Ectodermal cell (in vitro differentiated cells): Measurements from ENCODE around the gene USP48.

Experiments used
- H3K27ac ChIP-seq: 2 replicates; pipeline ENCODE4 v1.7.0; 2013; ENCODE audit warnings: mild to moderate bottlenecking, low read depth, low read length; ENCODE audit not compliant: insufficient read depth, poor library complexity, severe bottlenecking
- H3K27me3 ChIP-seq: 2 replicates; pipeline ENCODE4 v1.7.0; 2013; ENCODE audit warnings: mild to moderate bottlenecking, low read length; ENCODE audit not compliant: insufficient read depth, control insufficient read depth, poor library complexity, severe bottlenecking
- H3K36me3 ChIP-seq: one replicate; pipeline ENCODE4 v1.7.0; 2013; ENCODE audit warnings: low read length; ENCODE audit not compliant: control insufficient read depth, insufficient read depth
- H3K4me1 ChIP-seq: one replicate; pipeline ENCODE4 v1.7.0; 2013; ENCODE audit warnings: low read length; ENCODE audit not compliant: control insufficient read depth, insufficient read depth
- H3K4me3 ChIP-seq: 2 replicates; pipeline ENCODE4 v1.7.0; 2013; ENCODE audit warnings: low read depth, low read length, control low read depth; ENCODE audit not compliant: insufficient read depth
- H3K9me3 ChIP-seq: 2 replicates; pipeline ENCODE4 v1.7.0; 2013; ENCODE audit warnings: mild to moderate bottlenecking, low read length, moderate library complexity; ENCODE audit not compliant: control insufficient read depth
- WGBS, 2 experiments: methylation state at CpG; one replicate each; pipeline ENCODE4 v1.1.7; 2013; ENCODE audit warnings: missing lambda C conversion rate in 2 of 2; 5-methylcytosine and 5-hydroxymethylcytosine counted together

USP48 gene

DNA sequence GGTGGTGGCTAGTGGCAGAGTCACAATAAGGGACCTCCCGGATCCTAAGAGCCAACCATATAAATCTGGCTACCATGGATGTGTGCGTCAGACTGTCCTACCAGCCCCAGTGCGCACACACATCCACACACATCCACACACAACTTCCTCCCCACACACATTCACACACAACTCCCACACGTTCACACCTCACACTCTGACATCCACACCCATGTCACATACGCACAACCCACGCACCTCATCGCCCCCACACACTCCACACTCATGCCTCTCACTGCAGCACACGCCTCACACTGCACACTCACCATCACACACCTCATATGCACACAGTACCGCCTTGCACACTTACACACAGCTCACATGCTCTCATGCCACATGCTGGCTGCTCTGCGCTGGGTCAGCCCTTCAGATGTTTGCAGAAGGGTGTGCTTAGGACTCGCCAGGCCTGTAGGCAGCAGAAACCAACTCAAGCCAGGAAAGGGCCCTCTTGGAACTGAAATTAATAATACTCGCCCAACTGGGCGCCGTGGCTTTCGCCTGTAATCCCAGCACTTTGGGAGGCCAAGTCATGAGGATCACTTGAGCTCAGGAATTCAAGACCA, 32.1 kb upstream of the USP48 start:
- no peak overlapping the region for H3K27ac ChIP-seq
- 95% methylated on average over 15 of the region's 15 CpGs for WGBS, 2 experiments
- no peaks in the 10 kb centered on the region for H3K9me3 ChIP-seq
- no peaks in the 10 kb centered on the region for H3K36me3 ChIP-seq
- H3K4me3 ChIP-seq: no peak overlapping the region
- H3K4me1 ChIP-seq: peaks cover 5% of the 10 kb centered on the region
- peaks cover 9% of the 10 kb centered on the region for H3K27me3 ChIP-seq

DNA sequence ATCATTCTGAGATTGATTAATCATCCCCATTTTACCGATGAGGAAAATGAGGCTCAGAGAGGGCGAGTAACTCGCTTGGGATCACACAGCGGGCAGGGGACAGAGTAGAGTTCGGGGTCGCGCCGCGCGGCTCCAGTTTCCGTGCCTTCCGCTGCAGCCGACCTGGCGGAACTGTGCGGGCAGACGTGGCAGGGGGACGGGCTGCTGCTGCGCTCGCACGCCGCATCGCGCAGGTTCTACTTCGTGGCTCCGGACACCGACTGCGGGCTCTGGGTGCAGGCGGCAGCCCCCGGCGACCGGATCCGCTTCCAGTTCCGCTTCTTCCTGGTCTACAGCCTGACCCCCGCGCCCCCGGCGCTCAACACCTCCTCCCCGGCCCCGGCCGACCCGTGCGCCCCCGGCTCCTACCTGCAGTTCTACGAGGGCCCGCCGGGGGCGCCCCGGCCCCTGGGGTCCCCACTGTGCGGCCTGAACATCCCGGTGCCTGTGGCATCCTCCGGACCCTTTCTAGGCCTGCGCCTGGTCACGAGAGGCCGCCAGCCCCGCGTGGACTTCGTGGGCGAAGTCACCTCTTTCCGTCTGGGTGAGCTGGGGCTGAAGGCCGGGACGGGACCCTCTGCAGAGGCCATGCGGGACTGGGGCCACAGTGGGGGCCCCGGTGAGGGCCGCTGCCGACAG, 31.4 kb upstream of the USP48 start:
- H3K9me3 ChIP-seq: no peaks in the 10 kb centered on the region
- no peaks in the 10 kb centered on the region for H3K36me3 ChIP-seq
- H3K27me3 ChIP-seq: peaks cover 9% of the 10 kb centered on the region
- WGBS, 2 experiments: 14% methylated on average over 65 of the region's 65 CpGs
- no peak overlapping the region for H3K27ac ChIP-seq
- H3K4me3 ChIP-seq: peak overlapping the region; percentile 49
- H3K4me1 ChIP-seq: peaks cover 5% of the 10 kb centered on the region

DNA sequence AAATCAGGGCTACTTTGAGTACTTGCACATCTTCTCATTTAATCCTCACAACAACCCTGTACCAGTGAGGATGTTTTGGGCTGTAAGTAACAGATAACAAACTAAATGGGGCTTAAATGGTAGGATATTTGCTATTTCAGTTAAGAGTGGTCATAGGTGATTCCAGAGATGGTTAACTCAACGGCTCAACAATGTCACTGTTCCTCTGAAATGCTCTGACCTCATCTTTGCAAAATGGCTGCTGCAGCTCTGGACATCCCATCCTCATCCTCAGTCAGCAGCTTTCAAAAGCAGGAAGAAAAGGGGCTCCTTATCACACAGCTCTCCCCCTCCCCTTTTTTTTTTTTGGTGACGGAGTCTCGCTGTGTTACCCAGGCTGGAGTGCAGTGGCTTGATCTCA, 30.6 kb upstream of the USP48 start:
- Histone ChIP-seq H3K4me3 (no peak overlapping the region), H3K9me3 (no peaks in the 10 kb centered on the region)
- WGBS, 2 experiments: 94 to 98% methylated on average over 3 of the region's 3 CpGs

DNA sequence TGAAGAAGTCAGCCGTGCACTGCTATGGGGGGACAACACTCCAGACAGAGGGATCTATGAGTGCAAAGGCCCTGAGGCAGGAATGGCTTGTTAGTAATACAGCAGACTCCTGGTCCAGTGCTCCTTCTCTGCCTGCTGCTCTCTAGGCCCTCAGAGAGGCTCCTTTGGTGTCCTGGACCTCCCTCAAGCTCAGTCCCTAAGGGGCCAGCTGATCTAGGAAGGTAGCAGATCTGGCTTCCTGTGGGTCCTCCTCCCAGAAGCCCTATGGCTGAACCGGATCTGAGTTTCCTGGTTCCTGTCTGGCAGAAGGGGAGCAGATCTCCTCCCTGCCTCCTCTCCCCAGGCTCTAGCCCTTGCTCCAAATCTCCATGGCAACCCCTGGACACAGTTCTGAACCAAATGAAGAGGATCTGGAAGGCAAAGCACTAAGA, 28.9 kb upstream of the USP48 start, which contains the start of gene LDLRAD2:
Gene LDLRAD2 (plus strand): TSS at position 391 of the 431 bp plus-strand sequence. CDS start 187 bp downstream, outside the sequence.
- Histone ChIP-seq H3K27ac (no peak within 1 kb of the TSS), H3K36me3 (no peaks in the 10 kb centered on the region), H3K9me3 (no peaks in the 10 kb centered on the region), H3K4me3 (no peak within 1 kb of the TSS), H3K27me3 (peaks cover 9% of the 10 kb centered on the region), H3K4me1 (peaks cover 5% of the 10 kb centered on the region)
- 80 to 85% methylated on average over 2 of the region's 2 CpGs for WGBS, 2 experiments

More for the DNA sequence above, 30.6 kb upstream of the USP48 start:
- no peaks in the 10 kb centered on the region for H3K36me3 ChIP-seq
- H3K4me1 ChIP-seq: peaks cover 5% of the 10 kb centered on the region
- peaks cover 9% of the 10 kb centered on the region for H3K27me3 ChIP-seq
- no peak overlapping the region for H3K27ac ChIP-seq

DNA sequence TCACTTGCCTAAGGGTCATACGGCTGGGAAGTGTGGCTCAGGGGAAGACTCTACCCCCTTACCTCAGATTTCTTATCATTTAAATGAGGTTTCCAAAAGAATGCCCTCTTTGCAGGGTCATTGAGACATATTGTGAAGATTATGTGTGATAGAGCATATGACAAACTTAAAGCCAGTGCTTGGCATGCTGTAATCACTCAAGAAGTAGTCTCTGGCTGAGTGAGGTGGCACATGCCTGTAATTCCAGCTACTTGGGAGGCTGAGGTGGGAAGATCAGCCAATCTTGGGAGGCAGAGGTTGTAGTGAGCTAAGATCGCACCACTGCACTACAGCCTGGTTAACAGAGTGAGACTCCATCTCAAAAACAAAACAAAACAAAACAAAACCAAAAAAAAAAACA, 21.6 kb upstream of the USP48 start:
- no peaks in the 10 kb centered on the region for H3K27me3 ChIP-seq
- H3K27ac ChIP-seq: no peak overlapping the region
- no peaks in the 10 kb centered on the region for H3K4me1 ChIP-seq
- no peaks in the 10 kb centered on the region for H3K36me3 ChIP-seq
- 73 to 87% methylated on average over 2 of the region's 2 CpGs for WGBS, 2 experiments
- no peaks in the 10 kb centered on the region for H3K9me3 ChIP-seq
- H3K4me3 ChIP-seq: no peak overlapping the region

DNA sequence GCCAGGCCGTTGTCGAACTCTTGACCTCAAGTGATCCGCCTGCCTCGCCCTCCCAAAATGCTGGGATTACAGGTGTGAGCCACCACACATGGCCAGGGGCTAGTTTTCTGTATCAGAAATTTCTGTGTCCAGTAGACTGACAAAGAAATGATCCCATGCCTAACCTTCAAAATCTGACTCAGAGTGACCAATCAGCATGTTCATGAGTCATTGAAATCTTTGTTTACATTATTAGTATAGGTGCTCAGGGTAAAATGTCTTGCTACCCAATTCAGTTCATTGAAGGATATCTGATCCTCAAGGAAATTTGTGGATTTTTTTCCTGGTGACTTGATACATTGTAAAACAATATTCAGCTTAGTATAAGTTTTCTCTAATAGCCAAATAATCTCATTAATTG, 18.2 kb upstream of the USP48 start:
- no peaks in the 10 kb centered on the region for H3K27me3 ChIP-seq
- 91 to 96% methylated on average over 4 of the region's 4 CpGs for WGBS, 2 experiments
- no peaks in the 10 kb centered on the region for H3K9me3 ChIP-seq
- no peak overlapping the region for H3K27ac ChIP-seq
- no peaks in the 10 kb centered on the region for H3K36me3 ChIP-seq
- no peak overlapping the region for H3K4me3 ChIP-seq
- H3K4me1 ChIP-seq: no peaks in the 10 kb centered on the region

DNA sequence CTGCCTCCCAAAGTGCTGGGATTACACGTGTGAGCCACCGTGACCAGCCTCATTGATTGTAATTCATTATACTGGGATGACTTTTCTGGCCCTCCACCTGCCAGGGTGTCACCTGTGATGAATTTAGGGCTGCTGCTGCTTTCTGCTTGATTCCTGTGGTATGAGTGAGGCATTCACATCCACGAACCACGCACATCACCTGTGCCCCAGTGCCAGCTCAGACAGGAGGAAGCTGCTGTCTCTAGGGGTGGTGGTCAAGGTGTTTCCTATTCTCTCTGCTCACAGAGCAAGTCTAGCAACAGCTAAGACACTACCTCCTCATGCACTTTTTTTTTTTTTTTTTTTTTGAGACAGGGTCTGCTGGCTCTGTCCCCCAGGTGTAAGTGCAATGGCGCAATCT, 16.8 kb upstream of the USP48 start:
- 87 to 95% methylated on average over 5 of the region's 5 CpGs for WGBS, 2 experiments

DNA sequence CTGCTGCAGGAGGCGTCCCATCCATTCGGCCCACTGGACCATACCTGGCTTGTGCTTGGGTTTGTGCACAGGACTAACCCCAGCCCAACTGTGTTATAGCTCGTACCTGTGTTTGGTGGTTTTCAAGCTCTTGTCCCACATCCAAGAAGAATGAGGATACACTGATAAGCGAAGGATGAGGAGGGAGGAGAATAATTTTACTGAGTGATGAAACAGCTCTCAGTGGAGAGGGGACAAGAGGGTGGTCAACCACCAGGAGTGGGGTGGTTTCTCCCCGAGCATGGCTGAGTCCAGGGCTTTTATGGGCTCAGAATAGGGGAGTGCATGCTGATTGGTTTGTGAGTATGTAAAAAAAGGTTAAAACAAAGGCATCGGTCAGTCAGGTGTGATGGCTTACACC, 12.1 kb upstream of the USP48 start:
- H3K4me1 ChIP-seq: no peaks in the 10 kb centered on the region
- no peaks in the 10 kb centered on the region for H3K9me3 ChIP-seq
- no peaks in the 10 kb centered on the region for H3K27me3 ChIP-seq
- WGBS, 2 experiments: 90 to 95% methylated on average over 6 of the region's 6 CpGs
- no peaks in the 10 kb centered on the region for H3K36me3 ChIP-seq
- H3K27ac ChIP-seq: no peak overlapping the region
- no peak overlapping the region for H3K4me3 ChIP-seq

More for the DNA sequence above, 16.8 kb upstream of the USP48 start:
- no peaks in the 10 kb centered on the region for H3K4me1 ChIP-seq
- H3K27ac ChIP-seq: no peak overlapping the region
- H3K27me3 ChIP-seq: no peaks in the 10 kb centered on the region
- no peak overlapping the region for H3K4me3 ChIP-seq
- H3K36me3 ChIP-seq: no peaks in the 10 kb centered on the region
- H3K9me3 ChIP-seq: no peaks in the 10 kb centered on the region

DNA sequence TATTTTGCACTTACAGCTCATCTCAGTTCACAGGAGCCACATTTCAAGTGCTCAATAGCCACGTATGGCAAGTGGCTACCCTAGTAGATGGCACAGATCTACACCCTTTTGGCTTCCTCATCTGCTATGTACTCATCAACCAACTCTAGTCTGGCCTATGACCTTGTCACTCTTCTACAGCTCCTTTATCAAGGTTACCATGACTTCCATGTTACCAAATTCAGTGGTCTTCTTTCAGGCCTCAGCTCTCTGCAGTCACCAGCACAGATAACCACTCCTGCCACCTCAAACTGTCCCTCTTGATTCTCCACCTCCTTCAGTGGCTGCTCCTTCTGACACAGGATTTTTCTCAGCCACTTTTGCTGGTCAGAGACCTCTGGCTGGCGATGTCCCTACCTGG, 11.7 kb upstream of the USP48 start:
- Histone ChIP-seq H3K27me3 (no peaks in the 10 kb centered on the region), H3K4me1 (no peaks in the 10 kb centered on the region), H3K27ac (no peak overlapping the region), H3K4me3 (no peak overlapping the region), H3K36me3 (no peaks in the 10 kb centered on the region), H3K9me3 (no peaks in the 10 kb centered on the region)
- WGBS, 2 experiments: 88 to 90% methylated on average over 2 of the region's 2 CpGs

DNA sequence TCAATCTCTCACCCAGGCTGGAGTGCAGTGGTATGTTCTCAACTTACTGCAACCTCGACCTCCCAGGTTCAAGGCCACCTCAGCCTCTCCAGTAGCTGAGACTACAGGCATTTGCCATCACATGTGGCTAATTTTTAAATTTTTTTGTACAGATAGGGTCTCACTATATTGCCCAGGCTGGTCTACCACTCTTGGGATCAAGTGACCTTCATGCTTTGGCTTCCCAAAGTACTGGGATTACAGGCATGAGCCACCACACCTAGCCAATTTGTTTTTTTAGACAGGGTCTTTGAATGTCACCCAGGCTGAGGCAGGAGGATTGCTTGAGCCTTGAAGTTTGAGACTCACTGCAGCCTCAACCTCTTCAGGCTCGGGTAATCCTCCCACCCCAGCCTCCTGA, 10.2 kb upstream of the USP48 start:
- Histone ChIP-seq H3K36me3 (no peaks in the 10 kb centered on the region), H3K4me1 (no peaks in the 10 kb centered on the region), H3K27me3 (no peaks in the 10 kb centered on the region), H3K4me3 (no peak overlapping the region), H3K9me3 (no peaks in the 10 kb centered on the region), H3K27ac (no peak overlapping the region)
- WGBS, 2 experiments: 70 to 92% methylated on average over 2 of the region's 2 CpGs
